Measurements from ENCODE around the gene TMEM179. TPM values are rescaled to one million over a fixed set of nuclear protein-coding genes. Genes with fewer than 3 reads are reported as not detected.

The TMEM179 gene
- total RNA-seq, 4 donors from 2014 or later, result 0.66 to 0.84 (median 0.78) TPM; not detected in 1

DNA sequence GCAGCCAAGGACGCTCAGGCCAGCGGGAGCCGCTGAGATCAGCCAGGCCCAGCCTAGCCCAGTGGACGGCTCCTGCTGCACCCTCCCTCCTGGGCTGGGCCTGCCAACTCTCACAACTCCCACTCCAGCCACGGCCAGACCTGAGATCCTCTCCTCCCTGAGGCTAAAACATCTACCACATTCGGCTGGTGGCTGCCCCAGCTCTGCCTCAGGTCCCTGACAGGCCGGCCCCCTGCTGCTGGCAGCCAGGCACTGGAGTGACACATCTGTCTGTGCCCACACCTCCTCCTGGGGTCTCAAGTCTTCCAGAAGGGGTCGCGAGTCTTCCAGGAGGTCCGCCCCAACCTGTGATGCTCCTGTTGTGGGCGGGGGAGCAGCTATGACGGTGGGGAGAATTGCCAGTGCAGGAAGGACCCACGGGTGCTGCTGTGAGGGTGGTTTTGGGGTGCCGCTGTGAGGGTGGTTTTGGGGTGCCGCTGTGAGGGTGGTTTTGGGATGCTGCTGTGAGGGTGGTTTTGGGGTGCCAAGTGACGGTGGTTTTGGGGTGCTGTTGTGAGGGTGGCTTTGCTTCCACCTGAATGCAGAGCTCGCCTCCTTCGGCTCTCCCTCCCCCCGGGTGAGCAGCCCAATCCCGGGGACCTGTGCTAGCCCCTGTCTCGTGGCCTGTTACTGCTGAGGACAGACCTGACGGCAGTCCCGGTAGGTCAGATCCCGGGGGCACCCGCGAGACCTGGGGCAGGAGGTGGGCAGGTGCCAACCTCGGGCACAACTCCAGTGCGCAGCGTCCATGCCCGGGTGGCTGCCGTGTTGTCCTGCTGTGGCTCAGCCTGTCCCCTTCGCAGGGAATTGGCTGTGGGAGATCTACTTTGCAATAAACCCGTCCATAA, 52.5 kb downstream of the TMEM179 start:
- peak in 1 of 2 donors; percentile 3 for DNase-seq (ENCODE audit: low spot score in 2 of 2)
- H3K4me3 ChIP-seq, result no peak overlapping the region
- no peak overlapping the region for H3K27ac ChIP-seq
- no peaks in the 10 kb centered on the region for H3K4me1 ChIP-seq
- peaks cover 0 to 28% of the 10 kb centered on the region in 2 donors for H3K27me3 ChIP-seq
- no peaks in the 10 kb centered on the region for H3K9me3 ChIP-seq
- WGBS, 2 donors, result 79 to 88% methylated on average over 21 to 31 of the region's 33 CpGs
- H3K36me3 ChIP-seq, result no peaks in the 10 kb centered on the region
- TF ChIP-seq POLR2A (IDR thresholded peaks at IDR 0.05), result no peak
- no peak for TF ChIP-seq EP300 (IDR thresholded peaks at IDR 0.05)

DNA sequence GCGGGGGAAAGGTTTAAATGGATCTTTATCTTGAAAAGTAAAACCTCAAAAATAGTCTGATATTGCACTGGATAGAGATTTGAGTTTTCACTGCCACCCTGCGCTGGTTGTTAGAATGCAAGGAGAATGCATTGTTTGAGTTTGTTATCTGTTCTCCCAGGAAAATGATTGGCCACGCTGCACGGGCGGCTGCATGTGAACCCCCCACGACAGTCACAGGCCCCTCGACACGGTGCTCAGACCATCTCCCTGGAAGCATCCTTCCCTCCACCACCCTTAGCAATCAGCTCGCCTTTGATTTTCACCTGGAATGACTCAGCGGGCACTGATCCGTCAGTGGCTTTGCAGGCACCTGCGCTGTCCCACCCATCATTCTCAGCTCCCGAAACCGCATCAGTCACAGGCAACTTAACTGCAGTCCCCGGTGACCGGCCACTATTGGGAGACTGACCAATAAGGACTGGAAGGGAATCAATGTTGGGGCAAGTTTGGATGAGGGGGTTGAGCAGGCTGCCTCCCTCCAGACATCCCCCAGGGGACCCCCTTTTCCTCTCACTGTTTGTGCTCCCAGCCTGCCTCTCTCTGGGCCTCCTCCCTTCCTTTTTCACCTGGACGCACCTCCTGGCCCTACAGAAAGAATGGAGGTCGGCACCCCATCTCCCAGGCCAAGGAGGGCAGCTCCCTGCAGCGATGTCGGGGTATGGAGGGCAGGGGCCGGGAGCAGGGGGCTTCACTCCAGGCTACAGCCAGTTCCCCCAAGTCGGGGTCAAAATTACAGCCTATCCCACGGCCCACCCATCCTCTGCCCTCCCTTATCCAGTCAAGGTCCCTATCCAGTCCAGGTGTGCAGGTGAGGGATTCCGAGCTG, 53.5 kb downstream of the TMEM179 start:
- H3K27ac ChIP-seq, result no peak overlapping the region
- no peaks in the 10 kb centered on the region for H3K9me3 ChIP-seq
- no peaks in the 10 kb centered on the region for H3K36me3 ChIP-seq
- no peak overlapping the region for H3K4me3 ChIP-seq
- TF ChIP-seq POLR2A (IDR thresholded peaks at IDR 0.05) (no peak), EP300 (IDR thresholded peaks at IDR 0.05) (no peak)
- TF ChIP-seq, protein P1, sequence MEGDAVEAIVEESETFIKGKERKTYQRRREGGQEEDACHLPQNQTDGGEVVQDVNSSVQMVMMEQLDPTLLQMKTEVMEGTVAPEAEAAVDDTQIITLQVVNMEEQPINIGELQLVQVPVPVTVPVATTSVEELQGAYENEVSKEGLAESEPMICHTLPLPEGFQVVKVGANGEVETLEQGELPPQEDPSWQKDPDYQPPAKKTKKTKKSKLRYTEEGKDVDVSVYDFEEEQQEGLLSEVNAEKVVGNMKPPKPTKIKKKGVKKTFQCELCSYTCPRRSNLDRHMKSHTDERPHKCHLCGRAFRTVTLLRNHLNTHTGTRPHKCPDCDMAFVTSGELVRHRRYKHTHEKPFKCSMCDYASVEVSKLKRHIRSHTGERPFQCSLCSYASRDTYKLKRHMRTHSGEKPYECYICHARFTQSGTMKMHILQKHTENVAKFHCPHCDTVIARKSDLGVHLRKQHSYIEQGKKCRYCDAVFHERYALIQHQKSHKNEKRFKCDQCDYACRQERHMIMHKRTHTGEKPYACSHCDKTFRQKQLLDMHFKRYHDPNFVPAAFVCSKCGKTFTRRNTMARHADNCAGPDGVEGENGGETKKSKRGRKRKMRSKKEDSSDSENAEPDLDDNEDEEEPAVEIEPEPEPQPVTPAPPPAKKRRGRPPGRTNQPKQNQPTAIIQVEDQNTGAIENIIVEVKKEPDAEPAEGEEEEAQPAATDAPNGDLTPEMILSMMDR (IDR thresholded peaks at IDR 0.05), result no peak
- H3K27me3 ChIP-seq, result peaks cover 0 to 32% of the 10 kb centered on the region in 2 donors
- H3K4me1 ChIP-seq, result no peaks in the 10 kb centered on the region
- peak in 1 of 2 donors; percentile 9 for DNase-seq (ENCODE audit: low spot score in 2 of 2)
- WGBS, 2 donors, result 81 to 82% methylated on average over 24 of the region's 24 CpGs

- Histone ChIP-seq H3K36me3 (no peaks in the 10 kb centered on the region), H3K4me1 (no peaks in the 10 kb centered on the region), H3K27ac (no peak overlapping the region), H3K9me3 (no peaks in the 10 kb centered on the region), H3K4me3 (no peak overlapping the region), H3K27me3 (peaks cover 0 to 37% of the 10 kb centered on the region in 2 donors)
- 83 to 84% methylated on average over 13 of the region's 13 CpGs for WGBS, 2 donors
- no peak for DNase-seq (ENCODE audit: low spot score in 2 of 2)
- TF ChIP-seq EP300 (IDR thresholded peaks at IDR 0.05) (no peak), POLR2A (IDR thresholded peaks at IDR 0.05) (no peak)
- TF ChIP-seq, protein P1 (IDR thresholded peaks at IDR 0.05), result no peak
These were observed 54.2 kb downstream of the TMEM179 start for GRCh38 chr14:104550340-104550860.

GRCh38 chr14:104549536-104550339, 54.8 kb downstream of the TMEM179 start:
- Histone ChIP-seq H3K4me1 (no peaks in the 10 kb centered on the region), H3K36me3 (no peaks in the 10 kb centered on the region), H3K9me3 (no peaks in the 10 kb centered on the region), H3K4me3 (no peak overlapping the region), H3K27me3 (peaks cover 0 to 41% of the 10 kb centered on the region in 2 donors), H3K27ac (no peak overlapping the region)
- TF ChIP-seq POLR2A (IDR thresholded peaks at IDR 0.05), result no peak
- no peak for TF ChIP-seq EP300 (IDR thresholded peaks at IDR 0.05)
- TF ChIP-seq, protein P1 (IDR thresholded peaks at IDR 0.05), result no peak
- DNase-seq (ENCODE audit: low spot score in 2 of 2), result no peak
- 69 to 87% methylated on average over 8 of the region's 8 CpGs for WGBS, 2 donors
